HepG2 (cell line): ENCODE results near the gene COX5B. TPM values are rescaled to one million over a fixed set of nuclear protein-coding genes. Genes with fewer than 3 reads are reported as not detected.

Experiments
- CBX2 ChIP-seq, 2 experiments: fragments of 200-600 bp in 1 of 2; sonication (generic); formaldehyde crosslinking in 1 of 2; IDR thresholded peaks; 2 replicates each; pipeline versions ENCODE4 v1.7.0 to v1.8.1; 2018 to 2022; ENCODE audit warnings: low read depth in 2 of 2, low read length in 1 of 2, mild to moderate bottlenecking in 1 of 2, missing genetic modification reagents in 1 of 2
- FOXK2 ChIP-seq: fragments of 450-650 bp; IDR thresholded peaks from 2 replicates; pipeline ENCODE4 v1.6.1; 2016
- FOXP1 ChIP-seq, 2 experiments: fragments of 450-650 bp in 1 of 2; IDR thresholded peaks; 2 replicates each; pipeline ENCODE4 v1.6.1; 2017 to 2018; ENCODE audit warnings: antibody characterized with exemption in 1 of 2
- IRX3 ChIP-seq: sonication (generic); formaldehyde crosslinking; IDR thresholded peaks from 2 replicates; pipeline ENCODE4 v1.8.1; 2023; ENCODE audit warnings: mild to moderate bottlenecking, low read depth, missing genetic modification reagents, borderline replicate concordance
- KDM4B ChIP-seq: sonication (generic); formaldehyde crosslinking; IDR thresholded peaks from 2 replicates; pipeline ENCODE4 v1.4.0; 2020; ENCODE audit warnings: missing genetic modification reagents
- KLF9 ChIP-seq: IDR thresholded peaks from 2 replicates; pipeline ENCODE4 v1.6.1; 2016; ENCODE audit warnings: low read depth
- POLR2A ChIP-seq, 2 experiments: IDR thresholded peaks; 2 replicates each; pipeline ENCODE4 v1.6.1; 2011; ENCODE audit warnings: low read depth in 2 of 2, low read length in 2 of 2, mild to moderate bottlenecking in 1 of 2, moderate library complexity in 1 of 2; ENCODE audit not compliant: insufficient read depth in 1 of 2
- PRMT3 ChIP-seq: sonication (generic); formaldehyde crosslinking; IDR thresholded peaks from 2 replicates; pipeline ENCODE4 v1.8.1; 2022; ENCODE audit warnings: low read depth, mild to moderate bottlenecking, moderate library complexity, missing genetic modification reagents, borderline replicate concordance
- RBFOX2 ChIP-seq: fragments of 200-400 bp; formaldehyde crosslinking; IDR thresholded peaks from 2 replicates; pipeline ENCODE4 v1.6.1; 2017; ENCODE audit warnings: low read depth, mild to moderate bottlenecking, low read length
- SNAI1 ChIP-seq: sonication (generic); formaldehyde crosslinking; IDR thresholded peaks from 2 replicates; pipeline ENCODE4 v1.5.0; 2020; ENCODE audit warnings: mild to moderate bottlenecking, missing genetic modification reagents, borderline replicate concordance
- TOPORS ChIP-seq: sonication (generic); formaldehyde crosslinking; IDR thresholded peaks from 2 replicates; pipeline ENCODE4 v1.8.0; 2023; ENCODE audit warnings: mild to moderate bottlenecking, missing genetic modification reagents
- ZKSCAN1 ChIP-seq: fragments of 150-350 bp; IDR thresholded peaks from 2 replicates; pipeline ENCODE4 v1.6.1; 2014; ENCODE audit warnings: low read length
- ZNF10 ChIP-seq: sonication (generic); formaldehyde crosslinking; IDR thresholded peaks from 2 replicates; pipeline ENCODE4 v1.4.0; 2020; ENCODE audit warnings: mild to moderate bottlenecking, low read depth, missing genetic modification reagents, borderline replicate concordance
- ZNF30 ChIP-seq: sonication (generic); formaldehyde crosslinking; IDR thresholded peaks from 2 replicates; pipeline ENCODE4 v1.5.0; 2020; ENCODE audit warnings: mild to moderate bottlenecking, missing genetic modification reagents
- ZNF431 ChIP-seq: sonication (generic); formaldehyde crosslinking; IDR thresholded peaks from 2 replicates; pipeline ENCODE4 v1.9.0; 2022; ENCODE audit warnings: missing genetic modification reagents, low read depth, mild to moderate bottlenecking, borderline replicate concordance
- ZNF670 ChIP-seq: sonication (generic); formaldehyde crosslinking; IDR thresholded peaks from 2 replicates; pipeline ENCODE4 v1.8.0; 2022; ENCODE audit warnings: mild to moderate bottlenecking, missing genetic modification reagents, borderline replicate concordance
- ZNF749 ChIP-seq: sonication (generic); formaldehyde crosslinking; IDR thresholded peaks from 2 replicates; pipeline ENCODE4 v1.8.0; 2022; ENCODE audit warnings: mild to moderate bottlenecking, missing genetic modification reagents, moderate library complexity, borderline replicate concordance
- ZNF839 ChIP-seq: sonication (generic); formaldehyde crosslinking; IDR thresholded peaks from 2 replicates; pipeline ENCODE4 v1.4.0; 2020; ENCODE audit warnings: missing genetic modification reagents, mild to moderate bottlenecking, borderline replicate concordance
- ZNF891 ChIP-seq: sonication (generic); formaldehyde crosslinking; IDR thresholded peaks from 2 replicates; pipeline ENCODE4 v1.5.0; 2020; ENCODE audit warnings: mild to moderate bottlenecking, missing genetic modification reagents
- polyA plus RNA-seq, 8 experiments: library from polyadenylated mRNA; depleted of rRNA in 3 of 8; stranded (reverse) in 7 of 8; unstranded in 1 of 8; fragments of >200 nt; fragmentation: Illumina TruSeq in 4 of 8; extraction: Trizol in 4 of 8; gene quantifications; 2 replicates each; pipeline versions ENCODE4 v1.2.1 to v1.2.3, GENCODE V29; 2011 to 2016; ENCODE audit warnings: low read depth in 4 of 8, missing spikeins in 1 of 8, mixed read lengths in 1 of 8; ENCODE audit not compliant: insufficient read depth in 1 of 8
- total RNA-seq, 5 experiments: library from RNA; depleted of rRNA; stranded (reverse); fragments of >200 nt; fragmentation: Illumina TruSeq; extraction: Trizol; gene quantifications; 2 replicates each; pipeline ENCODE4 v1.2.3, GENCODE V29; 2016; ENCODE audit warnings: low read depth in 1 of 5
- TF ChIP-seq, protein P1 (sequence below): IDR thresholded peaks from 2 replicates; pipeline ENCODE4 v1.6.1; 2016; ENCODE audit warnings: mild to moderate bottlenecking
- TF ChIP-seq, protein P2 (sequence below): sonication (generic); formaldehyde crosslinking; IDR thresholded peaks from 2 replicates; pipeline ENCODE4 v1.8.0; 2022; ENCODE audit warnings: mild to moderate bottlenecking, missing genetic modification reagents; ENCODE audit not compliant: insufficient replicate concordance
- TF ChIP-seq, protein P3 (sequence below): sonication (generic); formaldehyde crosslinking; IDR thresholded peaks from 2 replicates; pipeline ENCODE4 v1.8.1; 2022; ENCODE audit warnings: mild to moderate bottlenecking, missing genetic modification reagents
- TF ChIP-seq, protein P4 (sequence below): sonication (generic); formaldehyde crosslinking; IDR thresholded peaks from 2 replicates; pipeline ENCODE4 v1.4.0; 2020; ENCODE audit warnings: low read depth, mild to moderate bottlenecking, missing genetic modification reagents
- TF ChIP-seq, protein P5 (sequence below): sonication (generic); formaldehyde crosslinking; IDR thresholded peaks from 2 replicates; pipeline ENCODE4 v1.4.0; 2020; ENCODE audit warnings: missing genetic modification reagents

COX5B gene
- total and polyA plus RNA-seq, 2 of the 13 experiments (the other 11 are each of a cell fraction or from before 2014, with no cell fraction given), result 453 to 536 TPM

DNA sequence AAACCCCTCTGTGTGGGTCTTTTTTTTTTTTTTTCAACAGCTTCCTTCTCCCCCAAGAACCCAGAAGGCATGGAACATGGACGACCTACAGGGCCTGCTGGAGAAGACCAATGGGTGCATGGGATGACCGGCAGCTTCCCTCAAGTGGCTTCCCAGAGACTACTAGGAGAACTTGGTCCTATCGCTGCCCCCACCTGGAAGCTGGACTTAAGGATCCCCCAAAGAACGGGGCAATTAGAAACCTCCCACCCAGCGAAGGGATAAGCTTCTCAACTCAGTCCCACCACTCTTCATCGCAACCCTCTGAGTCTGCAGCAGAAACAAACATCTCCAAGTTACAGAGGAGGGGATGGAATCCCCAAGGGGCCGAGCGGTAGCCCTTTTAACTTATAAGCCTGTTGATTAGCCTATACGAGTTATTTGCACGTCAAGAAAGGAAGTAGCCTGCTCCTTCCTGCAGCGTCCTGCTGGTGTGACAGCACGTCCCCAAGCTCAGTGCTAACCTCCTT lies 16.6 kb downstream of the COX5B start (continued):
- TF ChIP-seq ZNF670 (CRISPR knock-in tag) (no peak), FOXK2 (no peak), KLF9 (CRISPR knock-in tag) (no peak), POLR2A (IDR thresholded peaks at IDR 0.05; ENCODE audit: insufficient read depth in 1 of 2, low read depth in 2 of 2, low read length in 2 of 2) (peak in 1 of 2 experiments; percentile 17; a peak in 1 of 4 replicates), TOPORS (CRISPR knock-in tag) (peak; percentile 6; the same call in 1 of the 2 replicates), IRX3 (0 out of 2 replicates have a peak, but pooled peaks have one; percentile 34), RBFOX2 (no peak), FOXP1 (IDR thresholded peaks at IDR 0.05) (no peak), FOXP1 (CRISPR knock-in tag; IDR thresholded peaks at IDR 0.05) (no peak), ZKSCAN1 (no peak), CBX2 (IDR thresholded peaks at IDR 0.05; ENCODE audit: low read depth, low read length) (no peak), CBX2 (CRISPR knock-in tag; IDR thresholded peaks at IDR 0.05; ENCODE audit: low read depth) (no peak), KDM4B (CRISPR knock-in tag) (no peak), PRMT3 (CRISPR knock-in tag) (no peak), ZNF431 (CRISPR knock-in tag) (no peak), SNAI1 (no peak; the same call in 1 of the 2 replicates), ZNF891 (CRISPR knock-in tag) (no peak), ZNF10 (CRISPR knock-in tag) (no peak), ZNF839 (0 out of 2 replicates have a peak, but pooled peaks have one; percentile 7), ZNF30 (CRISPR knock-in tag) (no peak), ZNF749 (no peak)
- TF ChIP-seq, protein P1, sequence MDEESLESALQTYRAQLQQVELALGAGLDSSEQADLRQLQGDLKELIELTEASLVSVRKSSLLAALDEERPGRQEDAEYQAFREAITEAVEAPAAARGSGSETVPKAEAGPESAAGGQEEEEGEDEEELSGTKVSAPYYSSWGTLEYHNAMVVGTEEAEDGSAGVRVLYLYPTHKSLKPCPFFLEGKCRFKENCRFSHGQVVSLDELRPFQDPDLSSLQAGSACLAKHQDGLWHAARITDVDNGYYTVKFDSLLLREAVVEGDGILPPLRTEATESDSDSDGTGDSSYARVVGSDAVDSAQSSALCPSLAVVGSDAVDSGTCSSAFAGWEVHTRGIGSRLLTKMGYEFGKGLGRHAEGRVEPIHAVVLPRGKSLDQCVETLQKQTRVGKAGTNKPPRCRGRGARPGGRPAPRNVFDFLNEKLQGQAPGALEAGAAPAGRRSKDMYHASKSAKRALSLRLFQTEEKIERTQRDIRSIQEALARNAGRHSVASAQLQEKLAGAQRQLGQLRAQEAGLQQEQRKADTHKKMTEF (CRISPR knock-in tag), result no peak
- TF ChIP-seq, protein P2, sequence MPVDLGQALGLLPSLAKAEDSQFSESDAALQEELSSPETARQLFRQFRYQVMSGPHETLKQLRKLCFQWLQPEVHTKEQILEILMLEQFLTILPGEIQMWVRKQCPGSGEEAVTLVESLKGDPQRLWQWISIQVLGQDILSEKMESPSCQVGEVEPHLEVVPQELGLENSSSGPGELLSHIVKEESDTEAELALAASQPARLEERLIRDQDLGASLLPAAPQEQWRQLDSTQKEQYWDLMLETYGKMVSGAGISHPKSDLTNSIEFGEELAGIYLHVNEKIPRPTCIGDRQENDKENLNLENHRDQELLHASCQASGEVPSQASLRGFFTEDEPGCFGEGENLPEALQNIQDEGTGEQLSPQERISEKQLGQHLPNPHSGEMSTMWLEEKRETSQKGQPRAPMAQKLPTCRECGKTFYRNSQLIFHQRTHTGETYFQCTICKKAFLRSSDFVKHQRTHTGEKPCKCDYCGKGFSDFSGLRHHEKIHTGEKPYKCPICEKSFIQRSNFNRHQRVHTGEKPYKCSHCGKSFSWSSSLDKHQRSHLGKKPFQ (CRISPR knock-in tag), result no peak
- TF ChIP-seq, protein P3, sequence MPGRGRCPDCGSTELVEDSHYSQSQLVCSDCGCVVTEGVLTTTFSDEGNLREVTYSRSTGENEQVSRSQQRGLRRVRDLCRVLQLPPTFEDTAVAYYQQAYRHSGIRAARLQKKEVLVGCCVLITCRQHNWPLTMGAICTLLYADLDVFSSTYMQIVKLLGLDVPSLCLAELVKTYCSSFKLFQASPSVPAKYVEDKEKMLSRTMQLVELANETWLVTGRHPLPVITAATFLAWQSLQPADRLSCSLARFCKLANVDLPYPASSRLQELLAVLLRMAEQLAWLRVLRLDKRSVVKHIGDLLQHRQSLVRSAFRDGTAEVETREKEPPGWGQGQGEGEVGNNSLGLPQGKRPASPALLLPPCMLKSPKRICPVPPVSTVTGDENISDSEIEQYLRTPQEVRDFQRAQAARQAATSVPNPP (CRISPR knock-in tag), result no peak
- TF ChIP-seq, protein P4, sequence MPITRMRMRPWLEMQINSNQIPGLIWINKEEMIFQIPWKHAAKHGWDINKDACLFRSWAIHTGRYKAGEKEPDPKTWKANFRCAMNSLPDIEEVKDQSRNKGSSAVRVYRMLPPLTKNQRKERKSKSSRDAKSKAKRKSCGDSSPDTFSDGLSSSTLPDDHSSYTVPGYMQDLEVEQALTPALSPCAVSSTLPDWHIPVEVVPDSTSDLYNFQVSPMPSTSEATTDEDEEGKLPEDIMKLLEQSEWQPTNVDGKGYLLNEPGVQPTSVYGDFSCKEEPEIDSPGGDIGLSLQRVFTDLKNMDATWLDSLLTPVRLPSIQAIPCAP, result no peak
- TF ChIP-seq, protein P5, sequence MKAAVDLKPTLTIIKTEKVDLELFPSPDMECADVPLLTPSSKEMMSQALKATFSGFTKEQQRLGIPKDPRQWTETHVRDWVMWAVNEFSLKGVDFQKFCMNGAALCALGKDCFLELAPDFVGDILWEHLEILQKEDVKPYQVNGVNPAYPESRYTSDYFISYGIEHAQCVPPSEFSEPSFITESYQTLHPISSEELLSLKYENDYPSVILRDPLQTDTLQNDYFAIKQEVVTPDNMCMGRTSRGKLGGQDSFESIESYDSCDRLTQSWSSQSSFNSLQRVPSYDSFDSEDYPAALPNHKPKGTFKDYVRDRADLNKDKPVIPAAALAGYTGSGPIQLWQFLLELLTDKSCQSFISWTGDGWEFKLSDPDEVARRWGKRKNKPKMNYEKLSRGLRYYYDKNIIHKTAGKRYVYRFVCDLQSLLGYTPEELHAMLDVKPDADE (CRISPR knock-in tag), result no peak
